ENCODE data around the gene NECAB3. TPM values are rescaled to one million over a fixed set of nuclear protein-coding genes. Genes with fewer than 3 reads are reported as not detected.

Gene NECAB3
- total RNA-seq, 1 experiment from 2014 or later, result 43.5 TPM

DNA sequence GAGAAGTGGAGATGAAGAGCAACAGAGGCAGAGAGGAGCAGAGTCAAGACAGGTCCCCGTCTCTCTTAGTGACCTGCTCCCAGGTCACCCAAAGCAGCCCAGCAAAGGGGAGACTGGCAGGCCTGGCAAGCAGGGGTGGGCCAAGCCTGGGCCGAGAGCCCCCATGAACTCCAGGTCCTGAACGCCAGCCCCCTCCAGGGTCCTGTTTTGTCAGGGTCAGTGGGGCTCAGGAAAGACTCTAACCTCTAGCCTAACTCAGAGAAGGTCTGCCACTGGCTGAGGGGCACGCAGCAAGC, 1.2 kb downstream of the NECAB3 start:
- DNase-seq (no peak), ATAC-seq (no peak)
- Histone ChIP-seq H3F3A (ENCODE audit: low read length, unreplicated experiment) (peaks cover 5% of the 10 kb centered on the region), H3K9me3 (ENCODE audit: low read length) (no peaks in the 10 kb centered on the region), H3K27ac (ENCODE audit: low read length) (no peak overlapping the region), H2AFZ (ENCODE audit: low read length) (no peak overlapping the region), H3K27me3 (ENCODE audit: low read length) (no peaks in the 10 kb centered on the region), H3K79me2 (ENCODE audit: low read length) (peaks cover 31% of the 10 kb centered on the region), H3K4me2 (ENCODE audit: low read length) (peak overlapping the region; percentile 88), H4K20me1 (ENCODE audit: low read length) (no peaks in the 10 kb centered on the region), H3K9me2 (replicated peaks; ENCODE audit: low read length) (no peaks in the 10 kb centered on the region), H3K4me1 (ENCODE audit: insufficient read depth, low read length) (peaks cover 26% of the 10 kb centered on the region), H3K36me3 (ENCODE audit: low read depth, low read length) (peaks cover 14% of the 10 kb centered on the region), H3K9ac (ENCODE audit: low read length) (peak overlapping the region; percentile 85), H3K4me3 (ENCODE audit: low read length) (peak overlapping the region; percentile 92)
- ChIA-PET POLR2A (ENCODE audit: unreplicated experiment) (no interaction called here), CTCF (no interaction called here)
- intact Hi-C loops (cut with micrococcal nuclease), result loop anchor here (5.0 kb wide), 1 partner anchor 59 kb away; the partner anchor contains the start of gene ZNF341
- no TSS peak for BruUV-seq (replicated peaks)
- no peak for TF ChIP-seq EZH2 (IDR thresholded peaks at IDR 0.05; ENCODE audit: low read length, unreplicated experiment)
- TF ChIP-seq, protein P1, sequence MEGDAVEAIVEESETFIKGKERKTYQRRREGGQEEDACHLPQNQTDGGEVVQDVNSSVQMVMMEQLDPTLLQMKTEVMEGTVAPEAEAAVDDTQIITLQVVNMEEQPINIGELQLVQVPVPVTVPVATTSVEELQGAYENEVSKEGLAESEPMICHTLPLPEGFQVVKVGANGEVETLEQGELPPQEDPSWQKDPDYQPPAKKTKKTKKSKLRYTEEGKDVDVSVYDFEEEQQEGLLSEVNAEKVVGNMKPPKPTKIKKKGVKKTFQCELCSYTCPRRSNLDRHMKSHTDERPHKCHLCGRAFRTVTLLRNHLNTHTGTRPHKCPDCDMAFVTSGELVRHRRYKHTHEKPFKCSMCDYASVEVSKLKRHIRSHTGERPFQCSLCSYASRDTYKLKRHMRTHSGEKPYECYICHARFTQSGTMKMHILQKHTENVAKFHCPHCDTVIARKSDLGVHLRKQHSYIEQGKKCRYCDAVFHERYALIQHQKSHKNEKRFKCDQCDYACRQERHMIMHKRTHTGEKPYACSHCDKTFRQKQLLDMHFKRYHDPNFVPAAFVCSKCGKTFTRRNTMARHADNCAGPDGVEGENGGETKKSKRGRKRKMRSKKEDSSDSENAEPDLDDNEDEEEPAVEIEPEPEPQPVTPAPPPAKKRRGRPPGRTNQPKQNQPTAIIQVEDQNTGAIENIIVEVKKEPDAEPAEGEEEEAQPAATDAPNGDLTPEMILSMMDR (conservative IDR thresholded peaks at IDR 0.05; ENCODE audit: low read depth, low read length), result no peak
- no peak for TF ChIP-seq EZH2phosphoT487 (IDR thresholded peaks at IDR 0.05; ENCODE audit: borderline replicate concordance, low read length)

DNA sequence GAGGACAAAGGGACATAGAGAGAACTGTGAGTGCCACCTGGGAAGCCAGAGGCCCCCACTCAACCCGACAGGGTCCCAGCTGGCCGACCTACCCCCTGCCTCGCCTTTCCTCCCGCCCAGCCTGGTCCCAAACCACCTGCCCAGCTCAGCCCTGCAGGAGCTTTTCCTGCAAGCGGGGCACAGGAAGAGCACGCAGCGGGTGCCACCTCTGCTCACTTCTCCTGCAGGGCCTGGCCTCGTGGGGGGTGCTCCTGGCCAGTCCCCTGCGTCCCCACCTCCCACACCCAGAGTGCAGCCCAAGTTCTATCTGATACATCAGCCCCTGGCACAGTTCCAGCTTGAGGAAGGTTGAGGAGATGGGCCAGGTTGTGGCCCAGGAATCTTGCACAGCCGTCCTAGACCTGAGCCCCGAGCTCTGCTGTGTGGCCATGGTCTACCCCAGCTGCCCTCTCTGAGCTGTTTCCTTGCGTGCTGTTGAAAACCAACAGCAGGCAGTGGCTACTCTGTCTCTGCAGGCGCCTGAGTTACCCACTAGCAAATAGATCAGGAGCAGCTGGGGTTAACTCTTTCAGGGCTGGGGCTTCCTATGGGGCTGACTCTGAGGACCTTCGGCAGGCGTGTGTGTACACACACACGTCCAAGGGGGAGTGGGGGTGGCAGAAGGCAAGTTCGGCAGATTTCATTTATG, 1.7 kb downstream of the NECAB3 start:
- H3K79me2 ChIP-seq (ENCODE audit: low read length), result peaks cover 31% of the 10 kb centered on the region
- peak overlapping the region; percentile 92 for H3K4me3 ChIP-seq (ENCODE audit: low read length)
- ChIA-PET CTCF (interaction anchor here (0.5 kb wide), 1 partner anchor 615 kb away, joined by 7 read pairs; no protein-coding TSS in a partner anchor), POLR2A (ENCODE audit: unreplicated experiment) (no interaction called here)
- no peak overlapping the region for H2AFZ ChIP-seq (ENCODE audit: low read length)
- H3K27me3 ChIP-seq (ENCODE audit: low read length), result no peaks in the 10 kb centered on the region
- intact Hi-C loops (cut with micrococcal nuclease), result loop anchor here (5.0 kb wide), 1 partner anchor 60 kb away; the partner anchor contains the start of gene ZNF341
- H3K9ac ChIP-seq (ENCODE audit: low read length), result peak overlapping the region; percentile 85; the same call in 1 of the 2 replicates
- ATAC-seq (no peak), DNase-seq (no peak)
- TF ChIP-seq EZH2phosphoT487 (IDR thresholded peaks at IDR 0.05; ENCODE audit: borderline replicate concordance, low read length) (no peak), EZH2 (IDR thresholded peaks at IDR 0.05; ENCODE audit: low read length, unreplicated experiment) (no peak)
- TF ChIP-seq, protein P1 (conservative IDR thresholded peaks at IDR 0.05; ENCODE audit: low read depth, low read length), result no peak
- peaks cover 5% of the 10 kb centered on the region for H3F3A ChIP-seq (ENCODE audit: low read length, unreplicated experiment)
- no peaks in the 10 kb centered on the region for H3K9me2 ChIP-seq (replicated peaks; ENCODE audit: low read length)
- H3K27ac ChIP-seq (ENCODE audit: low read length), result no peak overlapping the region
- peaks cover 30% of the 10 kb centered on the region for H3K4me1 ChIP-seq (ENCODE audit: insufficient read depth, low read length)
- H3K36me3 ChIP-seq (ENCODE audit: low read depth, low read length), result peaks cover 14% of the 10 kb centered on the region
- H3K4me2 ChIP-seq (ENCODE audit: low read length), result peak overlapping the region; percentile 88
- no peaks in the 10 kb centered on the region for H4K20me1 ChIP-seq (ENCODE audit: low read length)
- H3K9me3 ChIP-seq (ENCODE audit: low read length), result no peaks in the 10 kb centered on the region
- BruUV-seq (replicated peaks), result no TSS peak
